ENCODE measurements around the gene CREBRF. TPM values are rescaled to one million over a fixed set of nuclear protein-coding genes. Genes with fewer than 3 reads are reported as not detected.
A peak's percentile ranks its signal among the peaks of the same experiment; 100 is the strongest.

CREBRF gene
- total and polyA plus RNA-seq, 2 of the 8 experiments (the other 6 are each of a cell fraction or from before 2014, with no cell fraction given): 1.2 to 4.7 TPM

DNA sequence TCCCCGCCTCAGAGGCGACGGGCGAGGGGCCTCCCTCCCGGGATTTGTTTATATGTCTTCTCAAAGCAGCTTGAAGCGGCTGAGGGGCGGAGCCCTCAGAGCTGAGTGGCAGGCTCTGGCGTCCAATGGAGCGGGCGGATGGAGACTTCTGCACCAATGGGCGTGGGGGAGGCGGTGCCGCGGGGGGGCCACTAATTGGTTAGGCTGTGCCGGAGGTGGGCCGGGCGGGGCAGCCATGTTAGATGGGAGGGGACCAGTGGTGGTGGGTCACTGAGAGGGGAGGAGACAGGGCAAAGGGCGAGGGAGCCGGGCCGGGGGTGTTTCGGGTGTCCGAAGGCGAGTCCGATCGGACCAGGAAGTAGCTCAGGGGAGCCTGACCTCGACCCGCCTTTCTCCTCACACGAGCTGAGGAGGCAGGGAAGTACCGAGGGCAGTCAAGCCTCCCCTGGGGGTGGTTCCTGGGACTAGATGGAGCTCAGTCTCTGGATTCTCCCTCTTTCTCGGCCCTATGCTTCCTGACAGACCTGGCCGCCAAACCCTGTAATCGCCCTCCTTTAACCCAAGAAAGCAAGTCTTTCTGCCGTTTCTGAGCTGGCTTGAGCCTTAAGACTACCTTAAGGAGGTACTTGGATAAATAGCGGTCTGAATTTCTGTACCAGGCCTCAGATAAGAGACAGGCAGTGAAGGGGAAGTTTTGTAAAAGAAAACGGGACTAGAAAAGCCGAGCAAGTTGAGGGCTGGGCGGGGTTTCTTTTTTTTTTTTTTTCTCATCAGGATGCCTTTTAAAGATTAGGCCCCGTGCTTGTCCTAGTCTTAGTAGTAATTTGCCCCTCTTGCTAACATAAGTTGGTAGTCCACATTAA lies 1.1 kb downstream of the CREBRF start (continued):
- TF ChIP-seq, protein P1, sequence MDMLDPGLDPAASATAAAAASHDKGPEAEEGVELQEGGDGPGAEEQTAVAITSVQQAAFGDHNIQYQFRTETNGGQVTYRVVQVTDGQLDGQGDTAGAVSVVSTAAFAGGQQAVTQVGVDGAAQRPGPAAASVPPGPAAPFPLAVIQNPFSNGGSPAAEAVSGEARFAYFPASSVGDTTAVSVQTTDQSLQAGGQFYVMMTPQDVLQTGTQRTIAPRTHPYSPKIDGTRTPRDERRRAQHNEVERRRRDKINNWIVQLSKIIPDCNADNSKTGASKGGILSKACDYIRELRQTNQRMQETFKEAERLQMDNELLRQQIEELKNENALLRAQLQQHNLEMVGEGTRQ (IDR thresholded peaks at IDR 0.05; ENCODE audit: low read length): no peak
- TF ChIP-seq CTBP2 (IDR thresholded peaks at IDR 0.05; ENCODE audit: borderline replicate concordance, insufficient read depth, insufficient read length, low read length) (no peak), JUN (IDR thresholded peaks at IDR 0.05; ENCODE audit: low read depth, low read length) (no peak), TEAD4 (IDR thresholded peaks at IDR 0.05; ENCODE audit: low read depth, low read length) (no peak), SP1 (IDR thresholded peaks at IDR 0.05; ENCODE audit: low read depth, low read length) (peak; percentile 98), SIX5 (IDR thresholded peaks at IDR 0.05; ENCODE audit: low read depth, low read length) (no peak), BACH1 (IDR thresholded peaks at IDR 0.05; ENCODE audit: low read length) (no peak), CREB1 (IDR thresholded peaks at IDR 0.05) (peak; percentile 58; the same call in 1 of the 2 replicates), MAFK (IDR thresholded peaks at IDR 0.05; ENCODE audit: low read depth, low read length) (no peak), SRF (IDR thresholded peaks at IDR 0.05; ENCODE audit: low read depth, low read length) (no peak), NRF1 (IDR thresholded peaks at IDR 0.05; ENCODE audit: low read depth, low read length) (no peak), KDM5A (IDR thresholded peaks at IDR 0.05; ENCODE audit: low read length) (no peak), KDM4A (IDR thresholded peaks at IDR 0.05; ENCODE audit: low read depth, low read length, severe bottlenecking) (peak; percentile 73), YY1 (IDR thresholded peaks at IDR 0.05; ENCODE audit: low read depth, low read length) (peak; percentile 91), PHF8 (conservative IDR thresholded peaks at IDR 0.05; ENCODE audit: low read depth, low read length) (peak; percentile 50), TAF1 (IDR thresholded peaks at IDR 0.05; ENCODE audit: low read depth, low read length) (peak; percentile 74; the same call in 1 of the 2 replicates), SIN3A (conservative IDR thresholded peaks at IDR 0.05 in 1 of 2, IDR thresholded peaks at IDR 0.05 in 1 of 2; ENCODE audit: low read depth in 1 of 2, low read length in 2 of 2) (peak in 1 of 2 experiments; percentile 81; a peak in 1 of 4 replicates), RFX5 (IDR thresholded peaks at IDR 0.05; ENCODE audit: borderline replicate concordance, low read depth, low read length) (no peak), BRCA1 (IDR thresholded peaks at IDR 0.05; ENCODE audit: low read depth, low read length) (no peak), POLR2AphosphoS5 (IDR thresholded peaks at IDR 0.05; ENCODE audit: low read depth, low read length) (peak; percentile 62), SIRT6 (IDR thresholded peaks at IDR 0.05; ENCODE audit: low read length) (no peak)
- TF ChIP-seq, protein P2, sequence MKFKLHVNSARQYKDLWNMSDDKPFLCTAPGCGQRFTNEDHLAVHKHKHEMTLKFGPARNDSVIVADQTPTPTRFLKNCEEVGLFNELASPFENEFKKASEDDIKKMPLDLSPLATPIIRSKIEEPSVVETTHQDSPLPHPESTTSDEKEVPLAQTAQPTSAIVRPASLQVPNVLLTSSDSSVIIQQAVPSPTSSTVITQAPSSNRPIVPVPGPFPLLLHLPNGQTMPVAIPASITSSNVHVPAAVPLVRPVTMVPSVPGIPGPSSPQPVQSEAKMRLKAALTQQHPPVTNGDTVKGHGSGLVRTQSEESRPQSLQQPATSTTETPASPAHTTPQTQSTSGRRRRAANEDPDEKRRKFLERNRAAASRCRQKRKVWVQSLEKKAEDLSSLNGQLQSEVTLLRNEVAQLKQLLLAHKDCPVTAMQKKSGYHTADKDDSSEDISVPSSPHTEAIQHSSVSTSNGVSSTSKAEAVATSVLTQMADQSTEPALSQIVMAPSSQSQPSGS (IDR thresholded peaks at IDR 0.05; ENCODE audit: low read length): no peak

All from H1 (cell line).